ENCODE measurements around the gene TAMALIN.
"Not testable (repeated sequence)": the region's sequence is repeated elsewhere in the genome, so short reads cannot be mapped to it uniquely, and the experiment has no call there.

The TAMALIN gene

GRCh38 chr12:52006726-52007157 lies at the start of gene TAMALIN:
TAMALIN (plus strand) TSS chr12:52006946; CDS start chr12:52007020, 74 bp downstream.
- peak in 27 of 58 donors; percentile 10 to 76 (median 40) for DNase-seq

GRCh38 chr12:51958542-51958941 lies 48.2 kb upstream of the TAMALIN start:
- DNase-seq = no peak

GRCh38 chr12:51959211-51959610 lies 47.5 kb upstream of the TAMALIN start:
- DNase-seq = no peak

GRCh38 chr12:51959921-51960320 lies 46.8 kb upstream of the TAMALIN start:
- no peak for DNase-seq

GRCh38 chr12:51960488-51960887 lies 46.3 kb upstream of the TAMALIN start:
- DNase-seq = no peak

GRCh38 chr12:51960890-51961289 lies 45.9 kb upstream of the TAMALIN start:
- DNase-seq = no peak

- no peak for DNase-seq
Observed at GRCh38 chr12:51961834-51962233, 44.9 kb upstream of the TAMALIN start.

- DNase-seq = no peak
Observed at GRCh38 chr12:51962737-51963136, 44.0 kb upstream of the TAMALIN start.

GRCh38 chr12:51963477-51963876 lies 43.3 kb upstream of the TAMALIN start:
- no peak for DNase-seq

GRCh38 chr12:51969643-51970042 lies 37.1 kb upstream of the TAMALIN start:
- no peak for DNase-seq

- DNase-seq = no peak
Observed at GRCh38 chr12:51970904-51971646, 35.7 kb upstream of the TAMALIN start.

- no peak for DNase-seq
Observed at GRCh38 chr12:51971679-51972421, 34.9 kb upstream of the TAMALIN start.

GRCh38 chr12:51972422-51972812 lies 34.3 kb upstream of the TAMALIN start:
- DNase-seq = no peak

- peak in 12 of 58 donors; percentile 13 to 42 (median 20) for DNase-seq
Observed at GRCh38 chr12:51972849-51973273, 33.9 kb upstream of the TAMALIN start.

- DNase-seq = no peak
Observed at GRCh38 chr12:51973560-51973959, 33.2 kb upstream of the TAMALIN start.

GRCh38 chr12:51974646-51975045 lies 32.1 kb upstream of the TAMALIN start:
- DNase-seq = no peak

GRCh38 chr12:51975196-51975595 lies 31.6 kb upstream of the TAMALIN start:
- no peak for DNase-seq

- no peak for DNase-seq
Observed at GRCh38 chr12:51976376-51977160, 30.2 kb upstream of the TAMALIN start.

GRCh38 chr12:51977320-51977753 lies 29.4 kb upstream of the TAMALIN start:
- no peak for DNase-seq

- not testable (repeated sequence) for DNase-seq
Observed at GRCh38 chr12:51979306-51979705, 27.4 kb upstream of the TAMALIN start.

- DNase-seq = peak in 49 of 58 donors; percentile 6 to 72 (median 33)
Observed at GRCh38 chr12:51980051-51980808, 26.5 kb upstream of the TAMALIN start.
